ENCODE results near the gene SLC4A9. TPM values are rescaled to one million over a fixed set of nuclear protein-coding genes. Genes with fewer than 3 reads are reported as not detected.

The SLC4A9 gene
- total RNA-seq, 2 donors from 2014 or later = 0.79 to 1.4 TPM

- peaks cover 3% of the 10 kb centered on the region for H3K9me3 Mint-ChIP-seq
- no peak overlapping the region for H3K27ac ChIP-seq (ENCODE audit: low read depth, low read length)
- H3K36me3 ChIP-seq (ENCODE audit: control insufficient read depth, insufficient read depth, low read length) = no peaks in the 10 kb centered on the region
- TF ChIP-seq CTCF (conservative IDR thresholded peaks at IDR 0.05) = no peak
- H3K9ac ChIP-seq (ENCODE audit: extremely low read depth, low read length, poor library complexity, severe bottlenecking) = no peak overlapping the region
- no peak overlapping the region for H3K4me3 ChIP-seq (ENCODE audit: low read length)
- no peaks in the 10 kb centered on the region for H3K4me1 Mint-ChIP-seq
- H3K27me3 Mint-ChIP-seq (ENCODE audit: insufficient read depth) = no peaks in the 10 kb centered on the region
- no peak overlapping the region for H3K27ac Mint-ChIP-seq
- no peak overlapping the region for H3K4me3 Mint-ChIP-seq
- H3K36me3 Mint-ChIP-seq (ENCODE audit: low read depth) = no peaks in the 10 kb centered on the region
- no peaks in the 10 kb centered on the region for H3K4me1 ChIP-seq (ENCODE audit: control insufficient read depth, insufficient read depth, low read length)
- WGBS, 2 experiments (ENCODE audit: insufficient coverage in 1 of 2, insufficient read length in 1 of 2) = 89 to 100% methylated on average over 1 of the region's 1 CpG
- no peaks in the 10 kb centered on the region for H3K27me3 ChIP-seq (ENCODE audit: control insufficient read depth, insufficient read depth, low read length, poor library complexity, severe bottlenecking)
- no peak for DNase-seq
- no peaks in the 10 kb centered on the region for H3K9me3 ChIP-seq (ENCODE audit: control insufficient read depth, low read length)
These were observed 22.0 kb downstream of the SLC4A9 start for GRCh38 chr5:140381972-140382371.

- Histone ChIP-seq H3K4me3 (ENCODE audit: low read length) (no peak overlapping the region), H3K27me3 (ENCODE audit: control insufficient read depth, insufficient read depth, low read length, poor library complexity, severe bottlenecking) (no peaks in the 10 kb centered on the region), H3K27ac (ENCODE audit: low read depth, low read length) (no peak overlapping the region), H3K9me3 (ENCODE audit: control insufficient read depth, low read length) (no peaks in the 10 kb centered on the region), H3K9ac (ENCODE audit: extremely low read depth, low read length, poor library complexity, severe bottlenecking) (no peak overlapping the region), H3K4me1 (ENCODE audit: control insufficient read depth, insufficient read depth, low read length) (no peaks in the 10 kb centered on the region), H3K36me3 (ENCODE audit: control insufficient read depth, insufficient read depth, low read length) (no peaks in the 10 kb centered on the region)
- Mint-ChIP-seq H3K27ac (no peak overlapping the region), H3K36me3 (ENCODE audit: low read depth) (no peaks in the 10 kb centered on the region), H3K4me1 (no peaks in the 10 kb centered on the region), H3K9me3 (peaks cover 3% of the 10 kb centered on the region), H3K4me3 (no peak overlapping the region), H3K27me3 (ENCODE audit: insufficient read depth) (no peaks in the 10 kb centered on the region)
- no peak for TF ChIP-seq CTCF (conservative IDR thresholded peaks at IDR 0.05)
- no peak for DNase-seq
These were observed 22.9 kb downstream of the SLC4A9 start for GRCh38 chr5:140382866-140383265.

DNA sequence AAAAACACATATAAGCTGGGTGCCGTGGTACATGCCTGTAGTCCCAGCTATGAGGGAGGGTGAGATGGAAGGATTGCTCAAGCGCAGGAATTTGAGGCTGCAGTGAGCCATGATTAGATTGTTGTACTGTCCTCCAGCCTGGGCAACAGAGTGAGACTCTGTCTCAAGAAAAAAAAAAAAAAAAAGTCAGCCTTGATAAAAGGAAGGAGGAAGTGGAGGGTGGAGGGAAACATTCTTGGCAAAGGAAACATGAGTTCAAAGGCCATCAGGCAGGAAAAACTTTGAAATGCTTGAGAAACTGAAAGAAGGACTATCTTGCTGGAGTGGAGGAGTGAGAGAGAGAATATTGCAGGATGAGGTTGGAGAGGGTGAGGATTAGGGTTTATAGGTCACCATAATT lies 23.3 kb downstream of the SLC4A9 start:
- H3K27ac Mint-ChIP-seq = no peak overlapping the region
- no peak overlapping the region for H3K4me3 Mint-ChIP-seq
- peaks cover 3% of the 10 kb centered on the region for H3K9me3 Mint-ChIP-seq
- DNase-seq = no peak
- no peaks in the 10 kb centered on the region for H3K4me1 Mint-ChIP-seq
- WGBS, 2 experiments (ENCODE audit: insufficient coverage in 1 of 2, insufficient read length in 1 of 2) = 88 to 97% methylated on average over 2 of the region's 2 CpGs
- H3K36me3 ChIP-seq (ENCODE audit: control insufficient read depth, insufficient read depth, low read length) = no peaks in the 10 kb centered on the region
- H3K9ac ChIP-seq (ENCODE audit: extremely low read depth, low read length, poor library complexity, severe bottlenecking) = no peak overlapping the region
- no peaks in the 10 kb centered on the region for H3K27me3 ChIP-seq (ENCODE audit: control insufficient read depth, insufficient read depth, low read length, poor library complexity, severe bottlenecking)
- no peaks in the 10 kb centered on the region for H3K27me3 Mint-ChIP-seq (ENCODE audit: insufficient read depth)
- no peaks in the 10 kb centered on the region for H3K36me3 Mint-ChIP-seq (ENCODE audit: low read depth)
- H3K27ac ChIP-seq (ENCODE audit: low read depth, low read length) = no peak overlapping the region
- H3K4me1 ChIP-seq (ENCODE audit: control insufficient read depth, insufficient read depth, low read length) = no peaks in the 10 kb centered on the region
- H3K4me3 ChIP-seq (ENCODE audit: low read length) = no peak overlapping the region
- no peak for TF ChIP-seq CTCF (conservative IDR thresholded peaks at IDR 0.05)
- H3K9me3 ChIP-seq (ENCODE audit: control insufficient read depth, low read length) = no peaks in the 10 kb centered on the region
